Ishikawa (cell line): ENCODE results near the gene ADAMTS13.

Experiments
- CEBPB ChIP-seq: IDR thresholded peaks from 2 replicates; pipeline ENCODE4 v1.6.1; 2012
- CREB1 ChIP-seq: IDR thresholded peaks from 2 replicates; pipeline ENCODE4 v1.6.1; 2012; ENCODE audit warnings: low read depth
- EGR1 ChIP-seq: IDR thresholded peaks from 2 replicates; pipeline ENCODE4 v1.6.1; 2012
- EP300 ChIP-seq: IDR thresholded peaks from 2 replicates; pipeline ENCODE4 v1.6.1; 2012; ENCODE audit warnings: borderline replicate concordance
- FOXM1 ChIP-seq: IDR thresholded peaks from 2 replicates; pipeline ENCODE4 v1.6.1; 2012; ENCODE audit warnings: low read depth, borderline replicate concordance
- NFIC ChIP-seq: IDR thresholded peaks from 2 replicates; pipeline ENCODE4 v1.6.1; 2012
- RAD21 ChIP-seq: IDR thresholded peaks from 2 replicates; pipeline ENCODE4 v1.6.1; 2012; ENCODE audit warnings: low read depth
- TAF1 ChIP-seq: IDR thresholded peaks from 2 replicates; pipeline ENCODE4 v1.6.1; 2012; ENCODE audit warnings: low read depth, mild to moderate bottlenecking
- TCF12 ChIP-seq: IDR thresholded peaks from 2 replicates; pipeline ENCODE4 v1.6.1; 2012; ENCODE audit warnings: low read depth
- TEAD4 ChIP-seq: IDR thresholded peaks from 2 replicates; pipeline ENCODE4 v1.6.1; 2012
- USF1 ChIP-seq: IDR thresholded peaks from 2 replicates; pipeline ENCODE4 v1.6.1; 2012
- YY1 ChIP-seq: IDR thresholded peaks from 2 replicates; pipeline ENCODE4 v1.6.1; 2012; ENCODE audit warnings: low read depth
- ZBTB7A ChIP-seq: IDR thresholded peaks from 2 replicates; pipeline ENCODE4 v1.6.1; 2012; ENCODE audit warnings: low read depth
- TF ChIP-seq, protein P1 (sequence below): IDR thresholded peaks from 2 replicates; pipeline ENCODE4 v1.6.1; 2012; ENCODE audit warnings: low read depth, mild to moderate bottlenecking
- TF ChIP-seq, protein P2 (sequence below): IDR thresholded peaks from 2 replicates; pipeline ENCODE4 v1.6.1; 2012

ADAMTS13 gene

GRCh38 chr9:133487331-133487725 lies 65.2 kb downstream of the ADAMTS13 start:
- no peak for TF ChIP-seq EGR1
- no peak for TF ChIP-seq NFIC
- no peak for TF ChIP-seq TCF12
- TF ChIP-seq ZBTB7A: no peak
- TF ChIP-seq, protein P1, sequence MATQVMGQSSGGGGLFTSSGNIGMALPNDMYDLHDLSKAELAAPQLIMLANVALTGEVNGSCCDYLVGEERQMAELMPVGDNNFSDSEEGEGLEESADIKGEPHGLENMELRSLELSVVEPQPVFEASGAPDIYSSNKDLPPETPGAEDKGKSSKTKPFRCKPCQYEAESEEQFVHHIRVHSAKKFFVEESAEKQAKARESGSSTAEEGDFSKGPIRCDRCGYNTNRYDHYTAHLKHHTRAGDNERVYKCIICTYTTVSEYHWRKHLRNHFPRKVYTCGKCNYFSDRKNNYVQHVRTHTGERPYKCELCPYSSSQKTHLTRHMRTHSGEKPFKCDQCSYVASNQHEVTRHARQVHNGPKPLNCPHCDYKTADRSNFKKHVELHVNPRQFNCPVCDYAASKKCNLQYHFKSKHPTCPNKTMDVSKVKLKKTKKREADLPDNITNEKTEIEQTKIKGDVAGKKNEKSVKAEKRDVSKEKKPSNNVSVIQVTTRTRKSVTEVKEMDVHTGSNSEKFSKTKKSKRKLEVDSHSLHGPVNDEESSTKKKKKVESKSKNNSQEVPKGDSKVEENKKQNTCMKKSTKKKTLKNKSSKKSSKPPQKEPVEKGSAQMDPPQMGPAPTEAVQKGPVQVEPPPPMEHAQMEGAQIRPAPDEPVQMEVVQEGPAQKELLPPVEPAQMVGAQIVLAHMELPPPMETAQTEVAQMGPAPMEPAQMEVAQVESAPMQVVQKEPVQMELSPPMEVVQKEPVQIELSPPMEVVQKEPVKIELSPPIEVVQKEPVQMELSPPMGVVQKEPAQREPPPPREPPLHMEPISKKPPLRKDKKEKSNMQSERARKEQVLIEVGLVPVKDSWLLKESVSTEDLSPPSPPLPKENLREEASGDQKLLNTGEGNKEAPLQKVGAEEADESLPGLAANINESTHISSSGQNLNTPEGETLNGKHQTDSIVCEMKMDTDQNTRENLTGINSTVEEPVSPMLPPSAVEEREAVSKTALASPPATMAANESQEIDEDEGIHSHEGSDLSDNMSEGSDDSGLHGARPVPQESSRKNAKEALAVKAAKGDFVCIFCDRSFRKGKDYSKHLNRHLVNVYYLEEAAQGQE: no peak
- no peak for TF ChIP-seq CEBPB
- no peak for TF ChIP-seq USF1

- TF ChIP-seq FOXM1 (no peak), CEBPB (no peak), TCF12 (no peak), TAF1 (no peak), RAD21 (no peak), TEAD4 (no peak)
- TF ChIP-seq, protein P1: no peak
Measured at GRCh38 chr9:133488686-133489252, 66.6 kb downstream of the ADAMTS13 start.

DNA sequence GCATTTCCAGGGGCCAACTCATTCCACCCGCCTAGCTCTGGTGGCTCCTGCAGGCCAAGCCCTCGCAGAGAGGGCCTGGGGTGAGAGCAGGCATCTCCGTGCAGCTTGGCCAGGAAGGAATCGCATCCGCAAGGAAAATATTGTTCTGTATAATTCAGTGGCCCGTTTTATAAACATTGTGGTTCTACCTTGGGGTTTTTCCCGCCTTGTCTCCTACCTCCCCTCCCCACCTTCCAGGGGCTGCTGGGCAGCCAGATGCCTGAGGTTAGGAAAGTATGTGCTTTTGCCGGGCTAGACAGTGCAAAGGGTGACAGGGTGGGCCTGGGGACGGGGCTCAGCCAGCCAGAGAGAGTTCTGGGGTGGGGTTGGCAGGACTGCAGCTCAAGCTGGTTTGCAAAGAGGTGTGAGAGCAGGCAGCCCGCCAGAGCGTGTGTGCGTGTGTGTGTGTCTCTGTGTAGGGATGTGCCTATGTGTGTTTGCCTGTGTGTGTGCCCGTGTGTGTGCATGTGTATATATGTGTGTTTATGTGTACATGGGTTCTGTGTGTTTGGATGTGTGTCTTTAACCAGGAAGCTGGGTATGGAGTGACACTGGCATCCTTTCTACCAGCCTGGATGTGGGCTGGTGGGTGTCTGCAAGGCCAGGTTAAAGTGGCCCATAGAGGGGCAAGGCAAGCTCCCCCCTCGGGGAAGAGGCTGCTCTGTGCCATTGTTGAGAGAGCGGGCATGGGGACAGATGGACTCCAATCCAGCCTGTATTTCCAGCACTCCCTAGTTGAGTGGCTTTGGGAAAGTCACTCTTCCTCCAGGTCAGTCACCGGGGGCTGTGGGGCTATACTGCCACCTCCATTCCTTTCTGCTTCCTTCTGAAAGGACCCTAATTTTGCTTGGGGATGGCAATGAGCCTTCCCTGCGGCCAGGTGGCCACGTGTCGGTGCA lies 67.4 kb downstream of the ADAMTS13 start:
- TF ChIP-seq FOXM1 (no peak), NFIC (no peak), YY1 (no peak), USF1 (no peak), CEBPB (no peak), CREB1 (no peak), RAD21 (no peak), EP300 (no peak), TAF1 (no peak), TCF12 (no peak)
- TF ChIP-seq, protein P1: no peak
- TF ChIP-seq, protein P2, sequence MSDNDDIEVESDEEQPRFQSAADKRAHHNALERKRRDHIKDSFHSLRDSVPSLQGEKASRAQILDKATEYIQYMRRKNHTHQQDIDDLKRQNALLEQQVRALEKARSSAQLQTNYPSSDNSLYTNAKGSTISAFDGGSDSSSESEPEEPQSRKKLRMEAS: no peak

DNA sequence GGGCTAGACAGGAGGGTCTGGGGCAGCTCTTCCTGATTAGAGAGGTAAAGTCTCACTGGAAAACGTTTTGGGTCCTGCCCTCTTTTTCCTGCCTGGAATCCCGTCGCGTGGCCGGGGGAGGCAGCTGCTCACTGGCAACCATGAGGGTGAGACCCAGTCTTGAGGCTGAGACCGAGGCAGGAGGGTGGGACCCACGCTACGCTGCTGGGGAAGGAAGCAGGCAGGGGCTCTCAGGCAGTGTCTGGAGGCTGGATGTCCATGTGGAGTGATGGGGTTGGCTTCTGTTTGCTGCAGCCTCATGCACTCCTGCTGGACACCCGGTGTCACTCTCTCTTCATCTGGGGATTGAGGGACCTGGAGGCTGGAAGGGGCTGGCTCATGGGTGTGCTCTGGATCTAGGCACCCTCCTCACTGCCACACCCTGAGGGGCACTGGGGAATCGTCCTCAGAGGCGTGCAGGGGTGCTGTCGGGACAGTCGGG lies 68.1 kb downstream of the ADAMTS13 start:
- no peak for TF ChIP-seq TAF1
- TF ChIP-seq EGR1: no peak
- TF ChIP-seq, protein P2: no peak
- TF ChIP-seq TCF12: no peak
- TF ChIP-seq, protein P1: no peak
- TF ChIP-seq FOXM1: no peak
- no peak for TF ChIP-seq YY1
- TF ChIP-seq TEAD4: no peak
- no peak for TF ChIP-seq ZBTB7A
- no peak for TF ChIP-seq NFIC
- TF ChIP-seq RAD21: no peak
- TF ChIP-seq CEBPB: no peak
- TF ChIP-seq EP300: no peak
